Measurements from ENCODE around the gene MAML2.

- TF ChIP-seq, protein P1, sequence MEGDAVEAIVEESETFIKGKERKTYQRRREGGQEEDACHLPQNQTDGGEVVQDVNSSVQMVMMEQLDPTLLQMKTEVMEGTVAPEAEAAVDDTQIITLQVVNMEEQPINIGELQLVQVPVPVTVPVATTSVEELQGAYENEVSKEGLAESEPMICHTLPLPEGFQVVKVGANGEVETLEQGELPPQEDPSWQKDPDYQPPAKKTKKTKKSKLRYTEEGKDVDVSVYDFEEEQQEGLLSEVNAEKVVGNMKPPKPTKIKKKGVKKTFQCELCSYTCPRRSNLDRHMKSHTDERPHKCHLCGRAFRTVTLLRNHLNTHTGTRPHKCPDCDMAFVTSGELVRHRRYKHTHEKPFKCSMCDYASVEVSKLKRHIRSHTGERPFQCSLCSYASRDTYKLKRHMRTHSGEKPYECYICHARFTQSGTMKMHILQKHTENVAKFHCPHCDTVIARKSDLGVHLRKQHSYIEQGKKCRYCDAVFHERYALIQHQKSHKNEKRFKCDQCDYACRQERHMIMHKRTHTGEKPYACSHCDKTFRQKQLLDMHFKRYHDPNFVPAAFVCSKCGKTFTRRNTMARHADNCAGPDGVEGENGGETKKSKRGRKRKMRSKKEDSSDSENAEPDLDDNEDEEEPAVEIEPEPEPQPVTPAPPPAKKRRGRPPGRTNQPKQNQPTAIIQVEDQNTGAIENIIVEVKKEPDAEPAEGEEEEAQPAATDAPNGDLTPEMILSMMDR (IDR thresholded peaks at IDR 0.05; ENCODE audit: insufficient read depth, low read length): no peak
- TF ChIP-seq POLR2AphosphoS5 (IDR thresholded peaks at IDR 0.05; ENCODE audit: low read depth): no peak
These were observed 267.4 kb downstream of the MAML2 start for GRCh38 chr11:96075532-96075959.

All from HL-60 (cell line).